Measurements from ENCODE around the gene RBM14.

DNA sequence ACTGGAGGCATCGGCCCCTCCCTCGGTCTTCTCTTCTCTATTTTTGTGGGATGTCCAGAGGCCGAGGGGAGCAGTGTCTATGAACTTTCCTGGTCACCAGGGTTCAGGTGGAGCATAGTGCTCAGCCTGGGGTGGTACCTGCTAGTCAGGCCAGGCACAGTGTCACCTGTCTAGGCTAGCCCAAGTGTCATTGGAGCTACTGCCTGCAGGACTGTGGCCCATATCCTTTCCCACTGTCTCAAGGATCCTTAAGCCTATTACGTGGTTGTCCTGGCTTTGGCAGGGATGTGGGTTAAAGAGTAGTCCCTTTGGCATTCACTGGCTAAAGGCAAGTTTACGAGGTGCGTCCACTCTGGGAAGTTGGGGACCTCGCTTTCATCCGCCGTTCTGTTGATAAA lies 9.3 kb downstream of the RBM14 start:
- TF ChIP-seq, protein P1, sequence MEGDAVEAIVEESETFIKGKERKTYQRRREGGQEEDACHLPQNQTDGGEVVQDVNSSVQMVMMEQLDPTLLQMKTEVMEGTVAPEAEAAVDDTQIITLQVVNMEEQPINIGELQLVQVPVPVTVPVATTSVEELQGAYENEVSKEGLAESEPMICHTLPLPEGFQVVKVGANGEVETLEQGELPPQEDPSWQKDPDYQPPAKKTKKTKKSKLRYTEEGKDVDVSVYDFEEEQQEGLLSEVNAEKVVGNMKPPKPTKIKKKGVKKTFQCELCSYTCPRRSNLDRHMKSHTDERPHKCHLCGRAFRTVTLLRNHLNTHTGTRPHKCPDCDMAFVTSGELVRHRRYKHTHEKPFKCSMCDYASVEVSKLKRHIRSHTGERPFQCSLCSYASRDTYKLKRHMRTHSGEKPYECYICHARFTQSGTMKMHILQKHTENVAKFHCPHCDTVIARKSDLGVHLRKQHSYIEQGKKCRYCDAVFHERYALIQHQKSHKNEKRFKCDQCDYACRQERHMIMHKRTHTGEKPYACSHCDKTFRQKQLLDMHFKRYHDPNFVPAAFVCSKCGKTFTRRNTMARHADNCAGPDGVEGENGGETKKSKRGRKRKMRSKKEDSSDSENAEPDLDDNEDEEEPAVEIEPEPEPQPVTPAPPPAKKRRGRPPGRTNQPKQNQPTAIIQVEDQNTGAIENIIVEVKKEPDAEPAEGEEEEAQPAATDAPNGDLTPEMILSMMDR (IDR thresholded peaks at IDR 0.05), result no peak
- no peak for TF ChIP-seq EZH2 (IDR thresholded peaks at IDR 0.05; ENCODE audit: borderline replicate concordance, insufficient read depth, low read depth, low read length, poor library complexity, severe bottlenecking)

All from B cell (primary cell).